ENCODE data around the gene RNF212. TPM values are rescaled to one million over a fixed set of nuclear protein-coding genes. Genes with fewer than 3 reads are reported as not detected.
A peak's percentile ranks its signal among the peaks of the same experiment; 100 is the strongest.

RNF212 gene
- total RNA-seq, 1 donor from 2014 or later: 7.9 TPM

- H3K27ac ChIP-seq: no peak overlapping the region
- H3K4me1 ChIP-seq: peaks cover 18% of the 10 kb centered on the region
- H3K9me3 ChIP-seq: no peaks in the 10 kb centered on the region
- peak; percentile 37 to 95 for DNase-seq (ENCODE audit: extremely low spot score in 2 of 2)
- no peaks in the 10 kb centered on the region for H3K36me3 ChIP-seq
- H3K4me3 ChIP-seq: no peak overlapping the region
- TF ChIP-seq, protein P1, sequence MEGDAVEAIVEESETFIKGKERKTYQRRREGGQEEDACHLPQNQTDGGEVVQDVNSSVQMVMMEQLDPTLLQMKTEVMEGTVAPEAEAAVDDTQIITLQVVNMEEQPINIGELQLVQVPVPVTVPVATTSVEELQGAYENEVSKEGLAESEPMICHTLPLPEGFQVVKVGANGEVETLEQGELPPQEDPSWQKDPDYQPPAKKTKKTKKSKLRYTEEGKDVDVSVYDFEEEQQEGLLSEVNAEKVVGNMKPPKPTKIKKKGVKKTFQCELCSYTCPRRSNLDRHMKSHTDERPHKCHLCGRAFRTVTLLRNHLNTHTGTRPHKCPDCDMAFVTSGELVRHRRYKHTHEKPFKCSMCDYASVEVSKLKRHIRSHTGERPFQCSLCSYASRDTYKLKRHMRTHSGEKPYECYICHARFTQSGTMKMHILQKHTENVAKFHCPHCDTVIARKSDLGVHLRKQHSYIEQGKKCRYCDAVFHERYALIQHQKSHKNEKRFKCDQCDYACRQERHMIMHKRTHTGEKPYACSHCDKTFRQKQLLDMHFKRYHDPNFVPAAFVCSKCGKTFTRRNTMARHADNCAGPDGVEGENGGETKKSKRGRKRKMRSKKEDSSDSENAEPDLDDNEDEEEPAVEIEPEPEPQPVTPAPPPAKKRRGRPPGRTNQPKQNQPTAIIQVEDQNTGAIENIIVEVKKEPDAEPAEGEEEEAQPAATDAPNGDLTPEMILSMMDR (IDR thresholded peaks at IDR 0.05): no peak
- TF ChIP-seq POLR2AphosphoS5 (IDR thresholded peaks at IDR 0.05; ENCODE audit: insufficient read depth in 1 of 2, low read depth in 1 of 2): peak; percentile 23
- intact Hi-C loops (cut with DNase I): no loop called here
- H3K27me3 ChIP-seq: no peaks in the 10 kb centered on the region
Observed at GRCh38 chr4:1082215-1083182, 30.9 kb downstream of the RNF212 start.

GRCh38 chr4:1081689-1082040 lies 31.7 kb downstream of the RNF212 start:
- Histone ChIP-seq H3K4me3 (no peak overlapping the region), H3K27me3 (no peaks in the 10 kb centered on the region), H3K9me3 (no peaks in the 10 kb centered on the region), H3K4me1 (peaks cover 18% of the 10 kb centered on the region), H3K36me3 (no peaks in the 10 kb centered on the region), H3K27ac (no peak overlapping the region)
- TF ChIP-seq POLR2A (IDR thresholded peaks at IDR 0.05) (no peak), POLR2AphosphoS5 (IDR thresholded peaks at IDR 0.05; ENCODE audit: insufficient read depth in 1 of 2, low read depth in 1 of 2) (no peak)
- TF ChIP-seq, protein P1 (IDR thresholded peaks at IDR 0.05): no peak
- intact Hi-C loops (cut with DNase I): no loop called here
- DNase-seq (ENCODE audit: extremely low spot score in 2 of 2): peak in 1 of 2 donors; percentile 77

- Histone ChIP-seq H3K27me3 (no peaks in the 10 kb centered on the region), H3K36me3 (no peaks in the 10 kb centered on the region), H3K9me3 (no peaks in the 10 kb centered on the region), H3K4me1 (peaks cover 18% of the 10 kb centered on the region), H3K4me3 (no peak overlapping the region), H3K27ac (no peak overlapping the region)
- intact Hi-C loops (cut with DNase I): no loop called here
- DNase-seq (ENCODE audit: extremely low spot score in 2 of 2): peak in 1 of 2 donors; percentile 64
- TF ChIP-seq, protein P1 (IDR thresholded peaks at IDR 0.05): no peak
- no peak for TF ChIP-seq POLR2AphosphoS5 (IDR thresholded peaks at IDR 0.05; ENCODE audit: insufficient read depth in 1 of 2, low read depth in 1 of 2)
Observed at GRCh38 chr4:1080961-1081688, 32.2 kb downstream of the RNF212 start.

GRCh38 chr4:1080432-1080831 lies 32.9 kb downstream of the RNF212 start:
- intact Hi-C loops (cut with DNase I): no loop called here
- peak in 1 of 2 donors; percentile 89 for DNase-seq (ENCODE audit: extremely low spot score in 2 of 2)
- no peaks in the 10 kb centered on the region for H3K9me3 ChIP-seq
- H3K27ac ChIP-seq: no peak overlapping the region
- TF ChIP-seq, protein P1 (IDR thresholded peaks at IDR 0.05): no peak
- TF ChIP-seq POLR2A (IDR thresholded peaks at IDR 0.05): no peak
- TF ChIP-seq POLR2AphosphoS5 (IDR thresholded peaks at IDR 0.05; ENCODE audit: insufficient read depth in 1 of 2, low read depth in 1 of 2): no peak
- no peaks in the 10 kb centered on the region for H3K27me3 ChIP-seq
- H3K4me3 ChIP-seq: no peak overlapping the region
- H3K4me1 ChIP-seq: peaks cover 18% of the 10 kb centered on the region
- H3K36me3 ChIP-seq: no peaks in the 10 kb centered on the region
